Stimulated activated CD4-positive, alpha-beta T cell treated with anti-CD3 and anti-CD28 coated beads, Interleukin-15, amount 100 ng/mL, for 24 hours (primary cell): ENCODE data around the gene CBFA2T2.
"Not testable (repeated sequence)": the region's sequence is repeated elsewhere in the genome, so short reads cannot be mapped to it uniquely, and the experiment has no call there.

Experiments used
- DNase-seq: peaks from one replicate; pipeline ENCODE4 v3.0.0-alpha.2; 2020

Gene CBFA2T2

DNA sequence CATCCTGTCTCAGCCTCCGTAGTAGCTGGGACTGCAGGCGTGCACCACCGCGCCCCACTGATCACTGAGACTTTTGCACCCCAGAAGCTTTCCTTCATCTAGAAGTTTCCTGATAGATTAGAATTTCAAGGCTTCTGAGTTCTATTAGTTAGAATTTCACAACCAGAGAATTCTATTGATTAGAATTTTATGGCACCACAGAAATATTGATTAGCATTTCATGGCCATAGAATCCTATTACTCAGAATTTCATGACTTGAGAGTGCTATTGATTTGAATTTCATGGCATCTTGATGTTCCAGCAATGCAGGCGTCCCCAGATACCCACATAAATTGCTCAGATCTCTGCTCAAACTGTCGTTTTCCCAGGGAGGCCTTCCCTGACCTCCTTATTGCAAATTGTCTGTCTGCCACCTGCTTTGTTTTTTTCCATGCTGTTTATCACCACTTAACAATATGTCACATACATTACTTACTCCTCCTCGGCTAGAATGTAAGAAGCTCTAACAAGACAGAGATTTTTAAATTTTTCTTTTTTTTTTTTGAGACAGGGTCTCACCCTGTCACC lies 16.9 kb upstream of the CBFA2T2 start:
- DNase-seq, result no peak

GRCh38 chr20:33474097-33474873 lies 15.6 kb upstream of the CBFA2T2 start:
- no peak for DNase-seq

GRCh38 chr20:33474963-33475362 lies 14.9 kb upstream of the CBFA2T2 start:
- DNase-seq, result no peak

GRCh38 chr20:33475381-33476152 lies 14.3 kb upstream of the CBFA2T2 start:
- no peak for DNase-seq

- DNase-seq, result no peak
Observed at GRCh38 chr20:33477386-33478234, 12.3 kb upstream of the CBFA2T2 start.

GRCh38 chr20:33480048-33480447 lies 9.8 kb upstream of the CBFA2T2 start:
- no peak for DNase-seq

GRCh38 chr20:33481431-33481941 lies 8.4 kb upstream of the CBFA2T2 start:
- no peak for DNase-seq

DNA sequence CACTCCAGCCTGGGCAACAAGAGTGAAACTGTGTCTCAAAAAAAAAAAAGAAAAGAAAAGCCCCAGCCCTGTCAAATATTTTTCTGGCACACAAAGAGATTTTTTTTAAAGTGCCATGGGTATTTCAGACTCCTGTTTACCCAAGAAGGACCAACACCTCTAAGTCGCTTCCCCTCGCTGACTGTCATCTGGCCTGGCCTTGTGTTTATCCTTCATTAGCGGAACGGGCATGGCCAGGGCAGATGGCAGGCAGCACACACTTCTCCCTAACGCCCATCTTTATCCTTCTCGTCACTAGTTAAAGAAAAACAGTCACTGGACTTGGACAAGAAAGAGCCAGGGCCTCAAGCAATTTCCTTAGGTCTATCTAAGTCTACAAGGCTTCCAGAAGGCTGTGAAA lies 7.3 kb upstream of the CBFA2T2 start:
- no peak for DNase-seq

DNA sequence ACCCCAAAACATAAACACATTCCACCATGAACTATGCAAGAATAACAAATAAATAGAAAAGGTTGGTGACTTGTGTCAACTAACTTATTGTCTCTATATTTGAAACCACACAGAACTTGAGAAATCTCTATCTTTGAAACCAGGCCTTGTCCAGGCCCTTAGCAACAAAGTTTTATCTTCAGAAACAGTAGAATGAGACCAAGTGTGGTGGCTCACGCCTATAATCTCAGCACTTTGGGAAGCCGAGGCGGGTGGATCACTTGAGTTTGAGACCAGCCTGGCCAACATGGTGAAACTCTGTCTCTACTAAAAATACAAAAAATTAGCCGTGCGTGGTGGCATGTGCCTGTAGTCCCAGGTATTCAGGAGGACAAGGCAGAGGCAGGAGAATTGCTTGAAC lies 6.7 kb upstream of the CBFA2T2 start:
- not testable (repeated sequence) for DNase-seq

- DNase-seq, result no peak
Observed at GRCh38 chr20:33488201-33488600, 1.7 kb upstream of the CBFA2T2 start.

GRCh38 chr20:33488661-33489494 lies 1.0 kb upstream of the CBFA2T2 start:
- not testable (repeated sequence) for DNase-seq

- DNase-seq, result peak; percentile 100
Observed at GRCh38 chr20:33489495-33490022, 337 bp upstream of the CBFA2T2 start.

DNA sequence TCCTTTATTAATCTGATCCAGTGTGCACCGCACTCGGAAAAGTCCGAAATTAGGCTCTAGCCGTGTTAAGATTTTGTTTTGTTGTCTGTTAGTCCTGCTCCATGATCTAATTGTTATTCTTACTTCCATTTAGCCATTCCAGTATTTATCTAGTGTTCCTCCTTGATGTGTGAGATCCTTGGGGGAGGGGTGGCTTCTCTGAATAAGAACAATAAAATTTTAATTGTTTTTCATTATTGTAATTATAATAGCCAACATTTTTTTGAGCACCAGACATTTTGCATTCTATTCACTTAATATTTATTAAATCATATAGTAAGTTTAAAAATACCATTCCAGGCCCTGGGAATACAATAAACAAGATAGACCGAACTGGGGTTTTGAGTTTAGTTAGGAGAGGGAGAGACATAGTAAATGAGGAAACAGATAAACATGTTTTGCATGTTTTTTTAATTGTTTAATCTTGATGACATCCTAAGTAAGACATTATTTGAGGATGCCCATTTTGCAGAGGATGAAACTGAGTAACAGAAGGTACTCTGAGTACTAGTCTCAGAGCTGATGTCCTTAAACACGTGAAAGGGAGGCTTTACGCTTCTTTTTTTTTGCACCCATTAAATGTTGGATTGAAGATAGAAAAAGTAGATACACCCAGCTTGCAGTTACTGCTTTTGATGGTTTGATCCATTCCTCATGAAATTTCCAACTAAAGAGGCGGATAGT lies 1.2 kb downstream of the CBFA2T2 start:
- DNase-seq, result no peak

DNA sequence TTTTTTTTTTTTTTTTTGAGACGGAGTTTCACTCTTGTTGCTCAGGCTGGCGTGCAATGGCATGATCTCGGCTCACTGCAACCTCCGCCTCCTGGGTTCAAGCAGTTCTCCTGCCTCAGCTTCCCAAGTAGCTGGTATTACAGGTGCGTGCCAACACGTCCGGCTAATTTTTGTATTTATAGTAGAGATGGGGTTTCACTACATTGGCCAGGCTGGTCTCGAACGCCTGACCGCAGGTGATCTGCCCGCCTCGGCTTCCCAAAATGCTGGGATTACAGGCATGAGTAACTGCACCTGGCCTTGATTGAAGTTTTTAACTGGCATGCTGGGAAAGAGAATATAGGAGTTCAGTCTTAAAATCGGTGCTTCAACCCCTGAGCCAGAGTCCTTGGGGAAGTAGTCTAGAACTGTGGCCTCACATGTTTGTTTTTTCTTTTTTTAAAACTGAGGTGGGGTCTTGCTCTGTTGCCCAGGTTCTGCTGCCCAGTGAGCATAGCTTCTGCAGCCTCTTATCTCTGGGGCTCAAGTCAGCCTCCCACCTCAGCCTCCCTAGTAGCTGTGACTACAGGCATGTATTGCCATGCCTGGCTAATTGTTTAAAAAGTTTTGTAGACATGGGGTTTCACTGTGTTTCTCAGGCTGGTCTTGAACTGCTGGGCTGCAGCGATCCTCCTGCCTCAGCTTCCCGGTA lies 3.3 kb downstream of the CBFA2T2 start:
- no peak for DNase-seq

DNA sequence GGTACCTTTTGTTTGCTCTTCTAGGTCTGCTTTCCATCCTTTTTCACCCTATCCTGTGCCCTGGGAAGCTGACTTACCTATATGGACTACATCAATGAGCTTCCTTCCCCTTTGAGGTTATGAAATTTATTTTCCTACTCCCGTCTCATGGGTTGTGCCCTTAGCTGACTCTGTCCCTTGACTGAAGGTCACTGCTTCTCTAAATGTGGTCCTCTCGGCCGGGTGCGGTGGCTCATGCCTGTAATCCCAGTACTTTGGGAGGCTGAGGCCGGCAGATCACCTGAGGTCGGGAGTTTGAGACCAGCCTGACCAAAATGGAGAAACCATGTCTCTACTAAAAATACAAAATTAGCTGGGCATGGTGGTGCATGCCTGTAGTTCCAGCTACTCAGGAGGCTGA lies 6.9 kb downstream of the CBFA2T2 start:
- not testable (repeated sequence) for DNase-seq

GRCh38 chr20:33499355-33499754 lies 9.5 kb downstream of the CBFA2T2 start:
- DNase-seq, result no peak

DNA sequence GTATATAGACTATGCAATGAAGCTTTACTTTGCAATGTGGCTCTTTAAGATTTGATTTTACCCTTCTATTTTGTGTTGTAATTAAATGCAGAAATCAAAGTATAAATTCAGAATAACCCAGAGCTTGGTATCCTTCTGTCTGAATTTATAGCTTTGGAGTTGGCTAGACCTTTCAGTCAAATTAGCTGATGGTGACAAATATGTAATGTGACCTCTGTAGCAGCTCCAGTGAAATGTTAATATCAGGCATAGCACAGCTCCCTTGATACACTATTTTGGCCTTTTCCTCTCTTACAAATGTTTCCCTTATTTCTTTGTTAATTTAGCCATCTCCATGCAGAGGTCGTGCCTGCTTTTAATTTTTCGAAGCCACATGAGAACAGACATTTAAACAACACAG lies 11.1 kb downstream of the CBFA2T2 start:
- DNase-seq, result no peak

- DNase-seq, result no peak
Observed at GRCh38 chr20:33503564-33503963, 13.7 kb downstream of the CBFA2T2 start.

GRCh38 chr20:33506576-33506975 lies 16.7 kb downstream of the CBFA2T2 start:
- no peak for DNase-seq

DNA sequence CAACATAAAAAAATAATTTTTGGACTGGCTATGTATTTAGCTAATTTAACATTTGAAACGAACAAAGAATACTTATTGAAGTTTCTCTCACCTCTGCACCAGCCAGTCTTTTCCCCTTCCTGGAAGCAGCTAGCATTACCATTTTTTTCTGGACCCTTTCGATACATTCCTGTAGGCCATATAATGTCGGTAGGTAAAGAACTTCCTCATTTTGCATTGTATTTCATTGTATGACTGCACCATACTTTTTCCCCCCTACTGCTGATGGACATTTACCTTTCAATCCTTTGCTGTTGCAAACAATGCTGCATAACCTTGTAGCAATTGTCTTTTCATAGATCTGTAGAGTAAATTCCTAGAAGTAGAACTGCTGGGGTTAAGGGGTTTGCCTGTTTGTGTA lies 17.6 kb downstream of the CBFA2T2 start:
- DNase-seq, result no peak
